HuH-7.5 (cell line): ENCODE measurements around the gene CD209.

Source experiments
- DNase-seq: peaks from one replicate; pipeline ENCODE4 v3.0.0; 2011; ENCODE audit warnings: low spot score

The CD209 gene

DNA sequence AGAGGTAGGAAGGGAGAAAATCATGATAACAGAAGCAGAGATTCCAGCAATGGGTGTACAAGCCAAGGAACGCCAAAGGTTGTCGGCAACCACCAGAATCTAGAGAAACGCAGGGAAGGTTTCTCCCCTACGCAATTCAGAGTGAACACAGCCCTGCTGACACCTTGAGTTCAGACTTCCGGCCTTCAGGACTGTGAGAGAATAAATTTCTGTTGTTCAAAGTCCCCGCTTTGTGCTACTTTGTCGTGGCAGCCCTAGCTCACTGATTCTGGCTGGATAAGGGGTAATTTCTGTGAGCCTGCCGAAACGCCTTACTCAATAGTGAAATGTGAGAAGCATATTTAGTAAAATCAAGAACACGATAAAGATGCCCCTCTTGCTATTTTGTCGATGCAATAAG is 10.1 kb downstream of the CD209 start:
- no peak for DNase-seq

DNA sequence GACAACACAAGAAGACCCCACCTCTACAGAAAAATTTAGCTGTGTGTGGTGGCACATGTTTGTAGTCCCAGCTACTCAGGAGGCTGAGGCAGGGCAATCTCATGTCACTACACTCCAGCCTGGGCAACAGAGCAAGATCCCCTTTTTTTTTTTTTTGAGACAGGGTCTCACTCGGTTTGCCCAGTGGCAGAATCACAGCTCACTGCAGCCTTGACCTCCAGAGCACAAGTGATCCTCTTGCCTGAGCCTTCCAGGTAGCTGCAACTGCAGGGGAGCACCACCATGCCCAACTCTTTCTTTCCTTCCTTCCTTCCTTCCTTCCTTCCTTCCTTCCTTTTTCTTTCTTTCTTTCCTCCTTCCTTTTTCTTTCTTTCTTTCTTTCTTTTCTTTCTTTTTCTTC is 11.2 kb downstream of the CD209 start:
- DNase-seq = no peak

DNA sequence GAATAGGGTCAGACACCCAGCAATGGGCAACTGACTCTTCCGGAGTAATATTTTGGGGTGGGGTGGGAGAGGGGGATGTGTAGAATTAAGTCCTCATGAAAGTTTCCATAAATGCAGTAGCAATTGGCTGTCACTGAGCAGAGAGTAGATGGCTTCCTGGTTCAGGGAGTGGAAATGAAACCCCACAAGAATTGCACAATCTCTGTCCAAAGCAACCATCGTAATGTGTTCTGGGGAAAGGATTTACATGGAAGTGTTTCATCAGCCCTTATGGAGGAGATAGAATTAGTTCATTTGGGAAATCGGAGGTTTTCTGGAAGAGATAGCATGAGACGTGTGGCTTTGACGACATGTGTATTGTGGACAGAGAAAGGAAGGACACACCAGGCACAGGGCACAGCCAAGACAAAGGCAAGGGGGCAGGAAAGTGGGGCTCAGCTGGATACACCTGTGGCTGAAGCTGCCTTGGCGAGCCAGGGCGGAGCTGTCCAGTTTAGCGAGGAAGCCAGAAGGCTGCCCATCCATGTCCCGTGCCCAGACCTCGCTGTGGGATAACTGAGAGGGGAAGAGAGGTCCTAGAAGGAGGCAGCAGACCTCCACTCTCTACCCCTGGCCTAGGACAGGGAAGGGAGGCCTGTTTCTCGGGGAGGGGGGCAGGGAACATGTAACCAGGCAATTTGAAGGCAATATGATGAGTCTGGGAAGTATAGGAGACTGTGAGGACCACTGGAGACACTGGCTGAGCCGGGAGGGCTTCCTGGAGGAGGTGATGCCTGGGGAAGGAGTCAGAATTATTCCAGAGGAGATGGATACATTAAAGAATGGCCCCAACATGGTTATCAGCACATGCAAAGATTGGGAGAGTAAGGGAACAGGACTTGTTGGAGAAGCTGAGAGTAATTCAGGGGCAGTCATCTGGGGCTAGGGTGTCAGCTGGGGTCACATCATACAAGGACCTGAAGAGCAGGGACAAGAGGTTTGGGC is 12.8 kb downstream of the CD209 start:
- no peak for DNase-seq

DNA sequence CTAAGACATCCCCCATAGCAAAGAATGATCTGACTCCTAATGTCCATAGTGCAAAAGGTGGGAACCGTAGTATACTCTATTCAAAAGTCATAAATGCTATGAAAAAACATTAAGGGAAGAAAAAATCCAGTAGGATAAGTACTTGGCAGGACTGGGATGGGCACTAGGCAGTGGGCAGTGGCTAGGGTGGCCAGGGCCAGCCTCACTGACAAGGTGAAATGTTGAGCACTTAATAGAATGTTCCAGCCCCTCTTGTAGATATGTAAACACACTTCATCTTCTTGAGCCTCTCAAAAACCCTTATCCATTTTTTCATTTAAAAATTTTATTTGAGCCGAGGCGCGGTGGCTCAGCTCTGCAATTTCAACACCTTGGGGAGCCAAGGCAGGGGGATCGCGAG is 14.0 kb downstream of the CD209 start:
- no peak for DNase-seq

DNA sequence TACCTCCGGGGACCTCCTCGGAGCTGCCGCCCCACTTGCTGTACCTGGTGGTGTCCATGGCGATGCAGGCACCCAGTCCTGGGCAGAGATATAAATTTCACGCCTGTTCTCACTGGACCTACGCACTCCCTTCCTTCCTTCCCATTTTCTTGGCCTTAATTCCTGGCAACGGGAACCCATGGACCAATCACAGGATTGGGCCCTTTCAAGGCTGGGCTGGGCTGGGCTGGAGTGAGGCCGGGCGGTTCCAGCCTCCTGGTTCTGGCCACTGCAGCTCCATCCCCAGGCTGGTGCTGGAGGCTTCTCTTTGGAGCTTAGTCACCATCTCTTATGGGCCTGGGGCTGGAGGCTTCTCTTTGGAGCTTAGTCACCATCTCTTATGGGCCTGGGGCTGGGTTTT is 15.3 kb downstream of the CD209 start, which contains the start of gene CLEC4G:
CLEC4G (minus strand) TSS at position 66 of the 400 bp plus-strand sequence; CDS start at position 58, 8 bp downstream.
- no peak for DNase-seq

DNA sequence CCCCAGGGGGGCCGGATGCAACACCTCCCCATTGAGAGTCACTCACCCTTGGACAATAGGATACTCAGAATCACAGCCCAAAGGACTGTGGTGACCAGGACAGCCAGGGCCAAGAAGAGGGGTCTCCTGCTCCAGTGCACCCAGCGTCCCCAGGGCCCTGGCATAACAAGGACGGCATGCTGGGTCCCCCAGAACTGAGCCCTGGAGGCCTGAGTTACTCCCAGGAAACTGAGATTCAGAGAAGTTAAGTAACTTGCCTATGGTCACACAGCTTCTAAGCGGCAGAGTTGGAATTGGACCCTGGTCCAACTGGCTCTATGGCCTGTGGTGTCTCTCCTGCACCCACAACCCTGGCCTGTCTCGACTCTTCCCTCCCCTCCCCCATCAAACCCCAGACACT is 15.7 kb downstream of the CD209 start:
- no peak for DNase-seq

DNA sequence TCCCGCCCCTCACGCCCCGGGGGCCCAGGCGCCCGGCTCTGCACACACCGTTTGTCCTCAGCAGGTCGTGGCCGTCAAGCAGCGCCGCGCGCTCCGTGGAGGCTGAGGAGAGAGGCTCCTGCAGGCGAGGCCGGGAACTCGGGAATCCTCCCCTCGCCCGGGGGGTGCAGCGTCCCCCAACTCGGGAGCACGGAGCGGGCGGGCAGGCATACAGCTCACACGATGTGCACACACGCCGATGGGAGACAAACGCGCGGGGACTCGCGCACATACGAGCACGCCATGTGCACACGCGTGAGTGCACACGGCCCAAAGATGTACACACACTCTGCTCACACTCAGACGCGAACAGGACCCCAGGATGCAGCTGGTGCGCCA is 16.1 kb downstream of the CD209 start:
- no peak for DNase-seq

DNA sequence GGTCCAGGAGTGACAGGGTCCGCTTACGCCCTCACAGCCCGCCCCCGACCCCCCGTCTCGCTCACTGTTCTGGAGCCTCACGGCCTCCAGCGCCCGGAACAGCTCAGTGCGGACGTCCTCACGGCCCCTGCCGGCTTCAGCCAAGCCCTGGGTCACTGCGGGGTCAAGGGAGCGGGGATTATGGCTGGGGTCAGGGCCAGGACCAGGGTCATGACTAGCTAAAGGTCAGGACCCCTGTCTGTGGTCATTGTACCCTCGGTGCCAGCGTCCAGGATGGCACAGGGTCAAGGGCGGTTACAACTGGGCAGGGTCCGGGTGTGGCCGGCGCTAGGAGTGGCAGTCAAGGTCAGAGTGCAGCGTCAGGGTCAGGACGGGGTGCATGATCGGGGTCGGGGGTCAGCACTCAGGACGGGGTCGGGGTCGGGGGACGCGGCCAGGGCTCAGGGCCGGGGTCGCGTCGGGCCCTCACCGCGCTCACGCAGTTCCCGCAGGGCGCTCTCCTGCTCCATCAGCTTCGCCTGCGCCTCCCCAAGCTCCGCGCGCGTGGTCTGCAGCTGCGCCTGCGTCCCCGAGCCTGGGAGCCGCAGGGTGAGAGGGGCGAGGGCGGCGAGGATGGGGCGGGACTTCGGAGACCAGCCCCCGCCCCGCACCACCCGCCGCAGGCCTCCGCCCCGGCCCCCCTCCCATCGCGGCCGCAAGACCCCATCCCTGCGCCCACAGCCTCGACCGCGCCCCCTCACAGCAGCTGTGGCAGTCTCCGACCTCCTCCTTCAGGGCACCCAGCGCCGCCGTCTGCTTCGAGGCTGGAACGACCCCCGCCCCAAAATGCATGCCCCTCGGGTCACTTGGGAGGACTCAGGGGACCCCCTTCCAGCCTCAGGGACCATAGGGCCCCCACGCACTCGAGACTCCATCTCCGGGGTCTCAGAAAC is 16.8 kb downstream of the CD209 start:
- no peak for DNase-seq

DNA sequence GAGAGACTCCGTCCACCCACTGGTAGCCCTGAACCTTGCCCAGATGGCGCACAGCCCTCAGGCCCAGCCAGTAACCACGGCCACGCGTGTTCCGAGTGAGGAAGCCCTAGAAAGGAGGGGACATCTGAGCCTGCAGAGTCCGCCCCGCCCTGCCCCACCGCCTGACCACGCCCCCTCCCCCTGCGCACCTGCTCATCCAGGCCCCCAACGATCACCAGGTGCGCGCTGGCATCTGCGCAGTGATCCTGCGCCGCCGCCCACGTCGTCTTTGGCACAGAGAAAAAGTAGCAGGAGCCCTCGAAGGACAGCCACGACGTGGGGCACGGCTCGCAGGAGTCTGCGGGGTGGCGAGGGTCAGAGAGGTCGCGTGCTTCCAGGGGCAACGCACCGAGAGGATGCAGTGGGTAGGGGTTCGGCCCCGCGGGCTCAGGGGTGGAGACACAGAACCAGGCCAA is 17.5 kb downstream of the CD209 start:
- DNase-seq = no peak

DNA sequence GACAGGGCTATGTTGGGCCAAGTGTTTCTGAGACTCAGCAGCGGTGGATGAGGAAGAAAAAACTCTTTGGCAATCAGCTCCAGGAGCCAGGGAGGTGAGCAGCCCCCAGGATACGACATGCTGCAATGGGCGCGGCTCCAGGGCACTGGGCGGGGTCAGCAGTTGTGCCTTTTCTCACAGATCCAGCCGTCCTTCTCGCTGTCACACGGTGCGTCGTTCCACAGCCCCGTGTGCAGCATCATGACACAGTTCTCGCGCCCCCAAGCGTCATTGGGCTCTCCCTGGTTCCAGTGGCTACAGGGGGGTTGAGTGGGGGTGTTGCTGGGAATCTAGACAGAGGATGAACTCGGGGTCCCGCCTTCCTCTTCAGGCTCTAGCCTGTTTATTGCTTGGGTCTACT is 18.1 kb downstream of the CD209 start:
- no peak for DNase-seq

DNA sequence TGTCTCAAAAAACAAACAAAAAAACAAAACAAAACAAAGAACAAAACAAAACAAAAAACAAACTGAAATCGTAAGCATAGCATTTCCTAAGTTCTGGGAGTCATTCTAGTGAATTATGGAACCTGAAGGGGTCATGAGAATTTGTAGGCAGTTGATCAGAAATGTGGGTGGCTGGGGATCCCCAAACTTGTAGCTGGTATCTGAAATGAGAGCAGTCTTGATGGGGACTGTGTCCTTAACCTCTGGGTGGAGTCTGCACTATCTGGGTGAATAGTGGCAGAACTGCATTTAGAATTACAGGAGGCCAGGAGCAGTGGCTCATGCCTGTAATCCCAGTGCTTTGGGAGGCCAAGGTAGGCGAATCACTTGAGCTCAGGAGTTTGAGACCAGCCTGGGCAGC is 21.5 kb downstream of the CD209 start:
- DNase-seq = no peak

DNA sequence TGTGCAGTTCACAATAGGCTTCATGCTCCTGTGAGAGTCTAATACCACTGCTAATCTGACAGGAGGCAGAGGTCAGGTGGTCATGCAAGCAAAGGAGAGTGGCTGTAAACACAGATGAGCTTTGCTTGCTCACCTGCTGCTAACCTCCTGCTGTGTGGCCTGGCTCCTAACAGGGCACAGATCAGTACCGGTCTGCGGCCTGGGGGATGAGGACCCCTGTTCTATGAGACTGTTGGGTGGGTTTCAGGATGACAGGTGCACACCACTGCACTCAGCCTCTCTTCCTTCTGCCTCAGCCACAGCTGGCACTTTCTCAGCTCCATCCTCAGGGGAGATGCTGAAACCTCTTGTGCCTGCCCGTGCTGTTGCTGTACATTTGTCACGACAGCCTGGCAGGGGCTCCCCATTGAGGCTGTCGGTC is 25.1 kb downstream of the CD209 start:
- no peak for DNase-seq

DNA sequence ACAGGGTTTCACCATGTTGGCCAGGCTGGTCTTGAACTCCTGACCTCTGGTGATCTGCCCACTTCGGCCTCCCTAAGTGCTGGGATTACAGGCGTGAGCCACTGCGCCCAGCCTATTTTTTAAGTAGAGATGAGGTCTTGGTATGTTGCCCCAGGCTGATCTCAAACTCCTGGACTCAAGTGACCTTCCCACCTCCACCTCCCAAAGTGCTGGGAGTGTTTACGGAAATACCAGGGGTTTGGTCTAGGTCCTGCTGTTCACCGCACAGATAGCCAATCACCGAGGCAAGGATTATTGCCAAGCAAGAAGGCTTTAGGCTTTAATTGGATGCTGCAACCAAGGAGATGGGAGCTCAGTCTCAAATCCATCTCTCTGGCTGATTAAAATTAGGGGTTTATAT is 27.0 kb downstream of the CD209 start:
- no peak for DNase-seq

DNA sequence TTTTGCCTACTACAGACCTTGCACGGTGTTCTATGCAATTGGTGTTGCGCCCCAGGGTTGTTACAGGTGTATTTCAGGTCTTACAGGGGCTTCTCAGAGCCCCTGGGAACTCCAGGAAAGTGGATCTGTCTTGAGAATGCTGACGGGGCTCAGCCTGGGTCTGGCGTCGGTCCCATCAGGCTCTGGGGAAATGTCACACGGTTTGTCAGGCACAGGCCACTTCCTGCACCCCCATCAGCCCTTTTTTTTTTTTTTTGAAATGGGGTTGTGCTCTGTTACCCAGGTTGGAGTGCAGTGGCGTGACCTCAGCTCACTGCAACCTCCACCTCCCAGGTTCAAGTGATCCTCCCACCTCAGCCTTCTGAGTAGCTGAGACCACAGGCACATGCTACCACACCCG is 28.7 kb downstream of the CD209 start:
- no peak for DNase-seq

DNA sequence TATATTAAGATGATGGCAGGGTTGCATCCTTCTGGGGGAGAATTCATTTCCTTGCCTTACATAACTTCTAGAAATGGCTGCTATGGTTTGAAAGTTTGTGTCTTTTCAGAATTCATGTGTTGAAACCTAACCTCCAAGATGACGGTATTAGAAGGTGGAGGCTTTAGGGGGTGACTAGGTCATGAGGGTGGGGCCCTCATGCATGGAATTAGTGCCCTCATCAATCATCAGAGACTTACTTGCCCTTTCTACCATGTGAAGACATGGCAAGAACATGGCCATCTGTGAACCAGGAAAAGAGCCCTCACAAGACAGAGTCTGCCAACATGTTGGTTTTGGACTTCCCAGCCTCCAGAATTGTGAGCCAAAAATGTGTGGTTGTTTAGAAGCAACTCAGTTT is 30.6 kb downstream of the CD209 start:
- no peak for DNase-seq

DNA sequence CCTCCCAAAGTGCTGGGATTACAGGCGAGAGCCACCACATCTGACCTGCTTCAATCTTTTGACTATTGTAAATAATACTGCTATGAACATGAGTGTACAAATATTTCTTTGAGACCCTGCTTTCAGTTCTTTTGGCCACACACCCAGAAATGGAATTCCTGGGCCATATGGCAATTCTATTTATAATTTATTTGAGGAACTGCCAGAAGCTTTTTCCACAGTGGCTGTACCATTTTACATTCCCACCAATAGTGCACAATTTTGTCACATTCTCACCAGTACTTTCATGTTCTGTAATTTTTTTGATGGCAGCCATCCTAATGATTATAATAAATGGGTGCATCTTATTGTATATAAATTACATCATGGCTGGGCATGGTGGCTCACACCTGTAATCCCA is 31.7 kb downstream of the CD209 start:
- DNase-seq = no peak

DNA sequence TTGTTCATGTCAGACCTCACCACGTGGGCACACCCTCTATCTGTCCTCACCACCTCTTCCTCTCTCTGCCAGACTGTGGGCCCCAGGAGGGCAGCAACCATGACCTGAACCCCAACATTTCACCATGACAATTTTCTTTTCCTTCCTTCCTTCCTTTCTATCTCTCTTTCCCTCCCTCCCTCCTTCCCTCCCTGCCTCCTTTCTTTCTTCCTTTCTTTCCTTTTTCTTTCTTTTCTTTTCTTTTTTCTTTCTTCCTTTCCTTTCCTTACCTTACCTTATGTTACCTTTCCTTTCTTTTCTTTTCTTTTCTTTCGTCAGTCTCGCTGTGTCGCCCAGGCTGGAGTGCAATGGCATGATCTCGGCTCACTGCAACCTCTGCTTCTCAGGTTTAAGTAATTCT is 36.7 kb downstream of the CD209 start:
- no peak for DNase-seq

DNA sequence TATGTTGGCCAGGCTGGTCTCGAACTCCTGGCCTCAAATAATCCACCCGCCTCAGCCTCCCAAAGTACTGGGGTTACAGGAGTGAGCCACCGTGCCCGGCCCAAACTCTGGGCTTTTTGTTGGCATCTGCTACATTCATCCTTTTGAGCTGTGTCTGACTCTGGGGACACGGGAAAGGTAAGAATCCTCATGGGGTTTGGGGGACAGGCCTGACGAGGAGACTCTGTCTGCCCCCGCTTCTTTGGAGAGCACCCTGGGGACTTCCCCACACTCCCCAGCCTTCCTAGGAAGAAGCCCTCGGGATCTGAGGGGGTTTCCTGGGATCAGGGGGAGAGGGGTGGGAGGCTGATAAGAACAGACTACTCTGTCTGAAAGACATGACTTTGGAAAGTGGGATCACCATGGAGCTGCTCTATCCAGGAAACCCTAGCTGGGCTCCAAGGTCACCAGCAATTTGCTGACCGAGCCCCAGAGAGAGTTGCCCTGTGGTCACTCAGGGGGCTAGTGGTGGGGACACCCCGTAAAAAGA is 37.3 kb downstream of the CD209 start:
- no peak for DNase-seq

DNA sequence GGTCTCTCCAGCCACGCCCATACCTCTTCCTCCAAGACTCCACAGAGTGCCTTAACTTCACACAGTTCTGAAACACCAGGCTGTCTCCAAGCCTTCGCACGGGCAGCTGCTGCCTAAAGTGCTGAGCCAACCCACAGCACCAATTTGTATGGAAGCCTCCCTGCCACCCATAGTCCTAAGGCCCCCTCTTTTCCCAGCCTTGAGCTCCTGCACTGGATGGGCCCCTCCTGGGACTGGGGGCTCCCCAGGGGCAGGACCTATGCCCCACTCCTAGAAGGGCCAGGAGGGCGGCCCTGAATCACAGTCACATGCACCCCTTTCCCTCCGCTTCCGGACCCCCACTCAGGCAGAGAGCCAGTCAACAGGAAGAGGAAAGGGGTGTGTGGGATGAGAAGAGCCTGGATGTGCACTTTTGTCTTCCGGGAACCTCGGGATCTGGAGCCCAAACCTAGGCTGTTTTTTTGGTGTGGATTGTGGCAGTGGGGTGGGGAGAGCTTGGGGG is 40.3 kb downstream of the CD209 start:
- DNase-seq = no peak

DNA sequence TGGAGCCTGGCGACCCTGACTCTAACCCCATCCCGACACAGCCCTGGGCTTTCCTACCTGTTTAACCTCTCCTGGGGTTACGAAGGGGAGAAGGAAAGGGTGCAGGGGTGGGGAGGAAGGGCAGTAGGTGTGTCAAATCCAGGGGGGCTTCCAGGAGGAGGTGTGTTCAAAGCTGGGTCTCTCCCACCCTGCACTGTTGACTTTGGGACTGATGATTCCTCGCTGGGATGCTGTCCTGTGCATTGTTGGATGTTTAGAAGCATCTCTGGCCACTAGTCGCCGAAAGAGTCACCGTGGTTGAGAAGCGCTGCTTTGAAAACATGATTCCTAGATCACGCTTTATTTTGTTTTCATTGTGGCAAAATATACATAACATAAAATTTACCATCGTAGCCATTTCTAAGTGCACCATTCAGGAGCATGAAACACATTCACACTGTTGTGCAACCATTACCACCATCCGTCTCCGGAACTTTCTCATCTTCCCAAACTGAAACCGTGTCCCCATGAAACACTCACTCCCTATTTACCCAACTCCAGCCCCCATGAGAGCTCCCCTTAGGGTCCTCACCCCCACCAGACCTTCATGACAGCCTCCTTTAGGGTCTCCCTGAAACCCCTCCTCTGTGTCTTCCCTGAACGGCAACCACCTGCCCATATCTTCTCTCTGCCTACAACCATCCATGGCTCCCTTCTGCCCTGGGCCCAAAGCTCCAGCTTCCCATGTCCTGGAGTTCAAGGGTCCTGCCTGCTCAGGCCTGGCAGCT is 41.0 kb downstream of the CD209 start:
- DNase-seq = no peak

DNA sequence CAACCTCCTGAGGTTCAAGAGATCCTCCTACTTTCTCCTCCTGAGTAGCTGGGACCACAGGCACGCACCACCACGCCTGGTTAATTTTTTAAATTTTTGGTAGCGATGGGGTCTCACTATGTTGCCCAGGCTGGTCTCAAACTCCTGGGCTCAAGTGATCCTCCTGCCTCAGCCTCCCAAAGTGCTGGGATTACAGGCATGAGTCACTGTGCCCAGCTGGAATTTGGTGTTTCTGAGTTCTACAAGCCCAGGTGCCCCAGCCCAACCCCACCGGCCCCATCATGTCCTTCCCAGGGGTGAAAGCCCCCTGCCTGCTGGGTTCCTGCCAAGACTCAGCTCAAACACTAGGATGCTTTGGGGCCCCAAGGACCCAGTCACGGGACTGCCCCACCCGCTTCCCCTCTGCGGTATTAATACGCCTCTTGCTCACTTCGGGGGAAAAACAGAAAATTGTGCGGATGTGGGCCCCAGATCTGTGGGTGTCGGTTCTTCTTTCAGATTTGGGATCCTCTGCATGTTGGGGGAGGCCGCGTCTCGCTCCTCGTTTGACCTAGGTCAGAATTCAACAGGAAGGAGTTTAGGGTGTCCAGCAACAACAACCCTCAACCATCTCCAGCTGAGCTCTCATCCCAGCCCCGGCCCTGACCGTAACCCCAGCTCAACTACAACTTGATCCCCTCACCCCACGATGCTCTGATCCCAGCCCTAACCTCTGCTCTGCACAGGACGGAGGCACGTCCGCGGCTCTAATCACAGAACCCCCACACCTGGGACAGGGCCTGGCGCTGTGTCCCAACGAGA is 41.7 kb downstream of the CD209 start:
- no peak for DNase-seq
